ENCODE data around the gene COPA. TPM values are rescaled to one million over a fixed set of nuclear protein-coding genes. Genes with fewer than 3 reads are reported as not detected.

COPA gene
- total RNA-seq, 2 donors from 2014 or later: 96.1 to 134 TPM

- TF ChIP-seq CTCF (IDR thresholded peaks at IDR 0.05): no peak
- no peaks in the 10 kb centered on the region for H3K9me3 ChIP-seq
- peaks cover 5% of the 10 kb centered on the region for H3K36me3 ChIP-seq
- no peak overlapping the region for H3K4me3 ChIP-seq
- no peak overlapping the region for H3K27ac ChIP-seq
- peak; percentile 34 for DNase-seq (ENCODE audit: low spot score)
- no peaks in the 10 kb centered on the region for H3K4me1 ChIP-seq
- no peaks in the 10 kb centered on the region for H3K27me3 ChIP-seq
Measured at GRCh38 chr1:160363951-160364735, 21.1 kb upstream of the COPA start.

DNA sequence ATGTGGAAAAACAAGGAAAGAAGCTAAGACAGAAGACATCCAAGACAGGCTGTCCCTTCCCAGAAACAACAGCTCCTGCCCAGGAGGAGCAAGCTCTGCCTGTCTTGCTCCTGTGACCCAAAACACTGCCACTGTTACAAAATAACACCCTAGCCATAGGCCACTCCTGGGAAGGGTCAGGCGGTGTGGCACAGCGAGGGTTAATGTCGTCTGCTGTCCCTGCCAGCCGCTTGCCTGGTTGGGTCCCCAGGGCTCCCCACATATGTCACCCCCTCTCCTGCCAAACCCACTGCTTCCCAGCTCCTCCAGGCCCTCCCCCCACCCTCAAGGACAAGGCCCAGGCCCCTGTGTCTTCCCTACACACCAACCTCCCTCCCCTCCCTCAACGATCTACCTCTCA is 20.0 kb upstream of the COPA start:
- Histone ChIP-seq H3K27ac (no peak overlapping the region), H3K36me3 (peaks cover 10% of the 10 kb centered on the region), H3K27me3 (no peaks in the 10 kb centered on the region), H3K9me3 (no peaks in the 10 kb centered on the region), H3K4me3 (no peak overlapping the region), H3K4me1 (no peaks in the 10 kb centered on the region)
- DNase-seq (ENCODE audit: low spot score): no peak
- TF ChIP-seq CTCF (IDR thresholded peaks at IDR 0.05): no peak

DNA sequence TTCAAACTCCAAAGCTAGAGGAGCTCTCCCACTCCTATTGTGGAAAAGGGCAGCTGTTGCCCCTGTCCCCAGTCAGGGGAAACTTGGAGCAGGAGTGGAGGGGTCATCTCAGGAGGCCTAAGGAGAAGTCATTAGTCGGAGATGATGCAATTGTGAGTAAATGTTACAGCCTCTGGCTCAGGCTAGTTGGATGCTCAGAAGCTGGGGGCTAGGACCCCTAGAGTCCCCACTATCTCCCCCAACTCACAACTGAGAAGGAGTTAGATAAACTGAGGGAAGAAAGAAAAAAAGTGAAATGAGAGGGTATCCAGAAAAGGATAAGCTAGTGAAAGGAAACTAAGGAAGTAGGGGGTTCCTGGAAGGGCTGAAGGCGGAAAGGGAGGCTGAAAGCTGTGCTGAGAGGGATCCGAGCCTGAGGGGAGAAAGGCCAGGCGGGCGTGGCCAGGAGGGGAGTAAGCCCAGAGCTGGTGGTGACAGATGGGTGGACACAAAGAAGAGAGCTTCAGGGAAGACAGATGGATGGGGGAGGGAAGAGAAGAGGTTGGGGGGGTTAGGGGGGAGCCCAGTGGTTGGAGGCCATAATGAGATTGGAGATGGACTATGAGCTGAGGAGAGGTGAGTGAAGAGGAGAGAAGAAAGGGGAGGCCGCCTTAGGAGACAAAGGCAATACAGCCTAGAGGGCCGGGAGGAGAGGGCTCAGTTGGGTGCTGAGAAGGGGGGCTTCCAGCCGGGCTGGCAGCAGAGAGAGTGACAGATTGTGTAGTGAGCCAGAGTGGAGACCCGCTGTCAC is 19.3 kb upstream of the COPA start:
- Histone ChIP-seq H3K27ac (no peak overlapping the region), H3K9me3 (no peaks in the 10 kb centered on the region), H3K4me3 (no peak overlapping the region), H3K36me3 (peaks cover 17% of the 10 kb centered on the region), H3K27me3 (no peaks in the 10 kb centered on the region), H3K4me1 (no peaks in the 10 kb centered on the region)
- TF ChIP-seq CTCF (IDR thresholded peaks at IDR 0.05): no peak
- peak; percentile 26 for DNase-seq (ENCODE audit: low spot score)

DNA sequence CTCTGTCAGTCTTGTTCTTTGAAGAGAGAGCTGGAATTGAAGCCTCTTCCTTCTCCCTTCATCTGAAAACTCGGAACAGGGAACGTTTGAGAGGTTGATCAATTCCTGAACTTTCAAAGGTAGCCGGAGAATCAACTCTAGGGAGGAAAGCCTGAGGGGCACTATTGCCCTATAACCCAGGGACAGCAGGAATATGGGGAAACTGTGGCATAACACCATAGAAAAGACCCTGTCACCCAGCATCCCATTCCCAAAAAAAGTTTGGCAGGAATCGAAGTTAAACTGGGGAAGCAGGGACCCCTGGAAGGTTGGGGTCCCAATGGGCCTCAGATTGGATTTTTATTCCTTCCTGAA is 18.7 kb upstream of the COPA start:
- Histone ChIP-seq H3K4me1 (no peaks in the 10 kb centered on the region), H3K27me3 (no peaks in the 10 kb centered on the region), H3K9me3 (no peaks in the 10 kb centered on the region), H3K4me3 (no peak overlapping the region), H3K27ac (no peak overlapping the region), H3K36me3 (peaks cover 23% of the 10 kb centered on the region)
- TF ChIP-seq CTCF (IDR thresholded peaks at IDR 0.05): no peak
- DNase-seq (ENCODE audit: low spot score): no peak

DNA sequence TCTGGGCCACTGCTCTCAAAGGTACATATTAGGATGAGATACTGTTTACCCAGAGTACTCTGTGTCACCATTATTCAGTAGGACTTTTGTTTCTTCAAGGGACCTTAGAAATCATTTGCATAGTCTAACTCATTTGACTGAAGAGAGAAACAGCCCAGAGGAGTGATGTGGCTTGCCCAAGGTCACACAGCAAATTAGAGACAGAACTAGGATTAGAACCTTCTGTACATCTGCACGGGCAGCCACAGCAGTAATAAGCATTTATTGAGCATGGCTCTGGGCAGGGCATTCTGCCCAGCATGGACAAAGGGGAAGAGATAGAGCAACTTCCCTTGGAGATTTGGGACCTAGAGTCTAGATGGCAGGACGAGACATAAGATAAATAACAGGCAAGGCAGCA is 18.1 kb upstream of the COPA start:
- H3K4me3 ChIP-seq: no peak overlapping the region
- H3K27me3 ChIP-seq: no peaks in the 10 kb centered on the region
- H3K4me1 ChIP-seq: no peaks in the 10 kb centered on the region
- H3K36me3 ChIP-seq: peaks cover 29% of the 10 kb centered on the region
- no peak overlapping the region for H3K27ac ChIP-seq
- H3K9me3 ChIP-seq: no peaks in the 10 kb centered on the region
- no peak for TF ChIP-seq CTCF (IDR thresholded peaks at IDR 0.05)
- peak; percentile 18 for DNase-seq (ENCODE audit: low spot score)
